GM12865 (cell line): ENCODE data around the gene KIF17.

Experiments used
- DNase-seq: peaks from one replicate; pipeline ENCODE4 v3.0.0; 2010; ENCODE audit warnings: low read depth
- H3K4me3 ChIP-seq: 2 replicates; pipeline ENCODE4 v1.5.1; 2011; ENCODE audit warnings: mild to moderate bottlenecking, low read depth, low read length, control low read depth
- CTCF ChIP-seq: IDR thresholded peaks from 2 replicates; pipeline ENCODE4 v1.5.1; 2011; ENCODE audit warnings: low read length, control low read depth, low read depth, inconsistent platforms; ENCODE audit not compliant: insufficient read depth; ENCODE audit errors: missing control alignments

Gene KIF17

GRCh38 chr1:20717452-20718342 is at the start of gene KIF17:
Gene KIF17, minus strand, starts transcription at chr1:20718007. Its CDS starts 301 bp downstream, at chr1:20717706.
- no peak within 1 kb of the TSS; the same call in 1 of the 2 replicates for H3K4me3 ChIP-seq
- peak; percentile 65 for DNase-seq
- no peak for TF ChIP-seq CTCF

- no peak for TF ChIP-seq CTCF
- H3K4me3 ChIP-seq, result no peak overlapping the region
- DNase-seq, result no peak
Observed at GRCh38 chr1:20767271-20767670, 49.5 kb upstream of the KIF17 start.

GRCh38 chr1:20763417-20763816 is 45.6 kb upstream of the KIF17 start:
- no peak for DNase-seq
- TF ChIP-seq CTCF, result no peak
- no peak overlapping the region for H3K4me3 ChIP-seq

- DNase-seq, result no peak
- TF ChIP-seq CTCF, result no peak
Observed at GRCh38 chr1:20760322-20760721, 42.5 kb upstream of the KIF17 start.

GRCh38 chr1:20753589-20753988 is 35.8 kb upstream of the KIF17 start:
- TF ChIP-seq CTCF, result no peak
- DNase-seq, result no peak

More at GRCh38 chr1:20760322-20760721, 42.5 kb upstream of the KIF17 start:
- H3K4me3 ChIP-seq, result no peak overlapping the region

GRCh38 chr1:20751462-20751990 is 33.7 kb upstream of the KIF17 start:
- no peak overlapping the region for H3K4me3 ChIP-seq
- TF ChIP-seq CTCF, result no peak
- no peak for DNase-seq

More at GRCh38 chr1:20753589-20753988, 35.8 kb upstream of the KIF17 start:
- no peak overlapping the region for H3K4me3 ChIP-seq
